Esophagus (tissue), 2 donors: ENCODE measurements around the gene TMEM151B. TPM values are rescaled to one million over a fixed set of nuclear protein-coding genes. Genes with fewer than 3 reads are reported as not detected.

Experiments
- H3K27ac ChIP-seq, 2 donors: one replicate each; pipeline ENCODE4 v1.5.1; 2013; ENCODE audit warnings: low read depth in 2 of 2, mild to moderate bottlenecking in 2 of 2, inconsistent platforms in 1 of 2, low read length in 1 of 2, moderate library complexity in 1 of 2
- H3K27me3 ChIP-seq, 2 donors: one replicate each; pipeline ENCODE4 v1.6.1; 2013; ENCODE audit warnings: low read length in 2 of 2, control low read depth in 1 of 2, mild to moderate bottlenecking in 1 of 2; ENCODE audit not compliant: insufficient read depth in 2 of 2, control insufficient read depth in 1 of 2
- H3K36me3 ChIP-seq, 2 donors: one replicate each; pipeline ENCODE4 v1.6.1; 2013; ENCODE audit warnings: low read length in 1 of 2; ENCODE audit not compliant: control insufficient read depth in 2 of 2, insufficient read depth in 2 of 2
- H3K4me1 ChIP-seq, 2 donors: one replicate each; pipeline ENCODE4 v1.6.1; 2013; ENCODE audit warnings: low read length in 1 of 2; ENCODE audit not compliant: control insufficient read depth in 2 of 2, insufficient read depth in 2 of 2
- H3K4me3 ChIP-seq, 2 donors: one replicate each; pipeline ENCODE4 v1.5.1; 2013; ENCODE audit warnings: low read length in 2 of 2, mild to moderate bottlenecking in 2 of 2, low read depth in 1 of 2, moderate library complexity in 1 of 2
- H3K9me3 ChIP-seq, 2 donors: one replicate each; pipeline ENCODE4 v1.6.1; 2013; ENCODE audit warnings: mild to moderate bottlenecking in 2 of 2, low read depth in 1 of 2, low read length in 1 of 2, moderate library complexity in 1 of 2; ENCODE audit not compliant: control insufficient read depth in 2 of 2, insufficient read depth in 1 of 2
- WGBS, 2 donors: extraction: QIAGEN DNeasy Blood & Tissue Kit; methylation state at CpG; one replicate each; pipeline ENCODE4 v1.1.7; 2013; 5-methylcytosine and 5-hydroxymethylcytosine counted together
- polyA plus RNA-seq, 2 donors: library from polyadenylated mRNA; stranded (reverse); fragments of 200-250 nt; gene quantifications; one replicate each; pipeline ENCODE4 v1.2.3, GENCODE V29; 2013
- donor health status: healthy with polysubstance abuse.
- donor health status: Bipolar disorder and iron deficiency.

Gene TMEM151B
- polyA plus RNA-seq, 2 donors: 0.06 TPM; not detected in 1

DNA sequence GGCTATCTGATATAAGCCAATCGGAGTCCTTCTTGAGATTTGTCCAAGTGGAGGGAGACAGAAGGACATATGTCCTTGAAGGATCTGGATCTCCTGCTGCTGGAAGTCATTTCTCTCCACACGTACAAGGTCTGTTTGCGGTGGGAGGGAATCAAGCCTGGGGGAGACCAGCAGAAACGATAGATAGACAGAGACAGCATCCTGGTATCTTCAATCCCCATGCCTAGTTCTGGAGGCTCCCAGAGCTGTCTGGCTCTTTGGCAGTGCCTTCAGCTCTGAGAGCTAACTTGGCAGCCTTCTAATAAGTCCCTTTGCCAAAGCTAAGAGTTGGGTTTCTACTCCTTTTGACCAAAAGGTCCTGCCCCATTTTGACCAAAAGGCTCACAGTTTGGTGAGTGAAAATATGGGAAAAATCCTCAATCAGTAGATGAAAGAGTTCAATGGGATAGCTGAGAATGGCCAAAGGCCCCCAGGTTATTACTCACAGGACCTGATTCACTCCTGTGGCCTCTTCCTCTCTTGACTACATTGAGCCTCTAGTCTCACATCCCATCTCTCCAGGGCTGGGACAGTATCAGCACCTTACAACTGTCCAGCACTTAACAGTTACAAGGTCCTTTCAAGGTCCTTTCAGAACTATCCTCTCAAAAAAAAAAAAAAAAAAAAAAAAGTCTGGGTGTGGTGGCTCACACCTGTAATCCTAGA is 22.6 kb downstream of the TMEM151B start:
- Histone ChIP-seq H3K4me1 (peaks cover 10 to 13% of the 10 kb centered on the region in 2 donors), H3K27me3 (peaks cover 0 to 12% of the 10 kb centered on the region in 2 donors), H3K9me3 (no peaks in the 10 kb centered on the region), H3K27ac (no peak overlapping the region), H3K36me3 (no peaks in the 10 kb centered on the region), H3K4me3 (no peak overlapping the region)
- 81 to 84% methylated on average over 4 of the region's 4 CpGs for WGBS, 2 donors

DNA sequence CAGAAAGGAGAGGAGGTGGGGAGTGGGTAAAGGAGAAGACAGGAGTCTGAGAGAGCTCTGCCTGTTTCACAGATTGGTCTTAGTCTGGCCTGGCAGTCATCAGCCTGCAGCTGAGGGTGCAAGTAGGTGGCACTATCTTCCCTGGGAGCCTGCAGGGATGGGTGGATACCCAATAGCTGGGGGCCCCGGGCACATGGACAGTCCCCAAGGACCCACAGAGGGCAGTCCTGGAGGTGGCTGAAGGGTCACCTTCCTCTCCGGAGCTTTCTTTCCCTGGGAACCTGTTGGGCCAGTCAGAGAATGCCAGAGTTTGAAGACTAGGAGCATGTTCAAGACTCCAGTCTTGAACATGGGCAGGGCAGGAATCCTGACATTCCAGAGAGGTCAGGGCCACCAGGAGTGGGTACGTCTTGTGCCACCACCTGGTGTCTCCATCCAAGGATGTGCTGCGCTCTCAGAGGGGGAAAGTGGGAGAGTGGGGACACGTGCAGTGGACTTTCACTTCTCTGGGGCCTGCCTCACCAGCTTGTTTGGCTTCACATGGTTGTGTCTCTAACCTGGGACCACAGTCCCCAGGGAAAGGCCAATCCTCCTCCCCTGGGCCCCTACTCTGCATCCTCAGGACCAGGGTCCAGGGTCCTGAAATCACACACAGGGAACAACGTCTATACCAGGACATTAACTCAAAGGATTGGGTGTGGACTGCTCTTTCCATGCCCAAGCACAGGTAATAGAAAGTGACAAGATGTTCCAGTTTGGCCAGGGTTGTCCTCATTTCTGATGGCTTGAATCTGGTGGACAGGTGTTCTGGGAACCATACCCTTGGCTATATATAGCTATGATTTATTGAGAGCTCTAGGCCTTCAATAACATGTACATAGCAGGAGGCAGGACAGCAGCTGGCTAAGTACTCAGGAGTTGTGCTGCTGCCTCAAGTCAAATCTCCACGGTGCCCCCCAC is 24.9 kb downstream of the TMEM151B start:
- WGBS, 2 donors: 55 to 62% methylated on average over 7 of the region's 7 CpGs
- Histone ChIP-seq H3K4me1 (peaks cover 13 to 14% of the 10 kb centered on the region in 2 donors), H3K9me3 (no peaks in the 10 kb centered on the region), H3K4me3 (no peak overlapping the region), H3K27me3 (peaks cover 0 to 12% of the 10 kb centered on the region in 2 donors), H3K27ac (no peak overlapping the region), H3K36me3 (peaks cover 0 to under 1% of the 10 kb centered on the region in 2 donors)

DNA sequence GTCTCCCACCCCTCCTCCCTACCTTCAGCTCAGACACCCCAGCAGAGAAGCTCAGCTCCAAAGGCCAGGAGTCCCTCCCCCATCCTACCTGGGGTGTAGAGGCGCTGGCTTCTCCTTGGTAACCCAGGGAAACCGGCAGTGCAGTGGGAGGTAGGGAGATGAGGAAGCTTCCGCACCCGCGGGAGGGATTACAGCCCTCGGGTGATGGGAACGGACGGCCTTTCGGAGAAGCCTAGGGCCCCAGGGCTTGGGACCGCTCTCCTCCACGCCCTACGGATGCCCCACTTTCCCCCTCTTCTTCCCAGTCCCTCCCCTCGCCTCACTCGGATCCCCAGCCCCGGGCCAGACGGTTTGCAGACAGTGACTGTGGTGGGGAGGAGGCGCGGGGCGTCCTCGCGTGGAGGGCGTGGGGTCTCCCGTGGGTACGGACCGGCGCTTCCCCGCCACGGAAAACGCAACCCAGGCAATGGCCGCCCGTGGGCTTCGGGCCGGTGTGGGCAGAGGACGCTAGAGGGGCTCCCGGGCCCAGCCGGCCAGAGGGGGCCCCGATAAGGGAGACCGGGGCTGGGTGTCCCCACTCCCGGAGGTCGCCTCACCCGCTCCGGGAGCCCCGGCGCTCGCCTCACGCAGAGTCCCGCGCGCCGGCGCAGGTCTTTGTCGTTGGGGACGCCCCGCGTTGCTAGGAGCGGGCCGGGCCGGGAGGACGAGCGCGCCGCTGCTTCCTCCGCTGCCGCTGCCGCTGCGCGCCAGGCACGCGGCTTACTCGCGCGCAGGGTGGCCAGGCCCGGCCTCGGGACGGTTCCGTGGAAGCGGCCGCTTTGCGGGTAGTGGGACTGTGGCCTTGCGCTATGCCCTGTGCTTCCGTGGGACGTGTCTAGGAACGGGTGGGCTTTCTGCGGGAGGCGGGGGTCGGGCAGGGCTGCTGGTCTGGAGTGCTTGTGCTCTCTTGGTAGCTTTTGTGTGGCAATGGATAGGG is 27.1 kb downstream of the TMEM151B start:
- 0 to 1% methylated on average over 80 to 86 of the region's 86 CpGs for WGBS, 2 donors
- peaks cover 0 to 11% of the 10 kb centered on the region in 2 donors for H3K27me3 ChIP-seq
- no peak overlapping the region for H3K27ac ChIP-seq

DNA sequence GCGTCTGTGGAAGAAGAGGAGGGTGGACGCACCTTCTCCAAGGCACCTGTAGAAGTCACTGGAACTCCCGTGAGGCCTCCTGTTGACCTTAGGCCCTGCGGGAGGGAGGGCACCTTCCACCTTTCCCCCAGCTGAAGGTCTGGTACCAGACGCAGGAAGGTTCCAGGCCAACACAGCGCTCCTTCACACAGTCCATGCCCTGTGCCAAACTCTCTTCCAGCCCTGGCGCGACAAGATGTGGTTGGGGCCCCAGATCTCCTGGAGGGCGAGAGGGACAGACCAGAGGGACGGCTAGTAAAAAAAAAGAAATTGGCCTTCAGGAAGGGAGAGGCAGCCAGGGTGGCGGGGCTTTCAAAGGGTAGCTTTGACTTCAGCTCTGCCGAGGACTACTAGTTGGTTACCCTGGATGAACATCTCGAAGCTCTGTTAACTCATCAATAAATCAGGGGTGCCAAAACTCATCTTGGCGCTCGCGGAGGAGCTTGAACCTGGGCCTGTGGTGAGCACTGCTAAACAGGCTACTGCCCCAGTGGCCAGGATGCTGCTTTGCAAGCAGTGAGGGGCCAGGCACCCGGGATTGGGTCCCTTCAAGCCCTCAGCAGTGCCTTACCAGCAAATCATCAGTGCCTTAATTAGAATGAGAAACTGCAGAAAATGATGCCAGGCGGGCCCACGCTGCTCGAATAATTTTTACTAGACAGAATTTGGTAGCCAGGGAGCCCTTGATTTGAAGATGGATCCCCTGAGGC is 28.0 kb downstream of the TMEM151B start:
- peaks cover 0 to 11% of the 10 kb centered on the region in 2 donors for H3K27me3 ChIP-seq
- H3K4me3 ChIP-seq: peak overlapping the region in 1 of 2 donors; percentile 43
- H3K36me3 ChIP-seq: peaks cover 15 to 30% of the 10 kb centered on the region in 2 donors
- 37 to 39% methylated on average over 20 of the region's 20 CpGs for WGBS, 2 donors
- no peaks in the 10 kb centered on the region for H3K9me3 ChIP-seq
- no peak overlapping the region for H3K27ac ChIP-seq
- peaks cover 11 to 13% of the 10 kb centered on the region in 2 donors for H3K4me1 ChIP-seq

More for the DNA sequence above, 27.1 kb downstream of the TMEM151B start:
- Histone ChIP-seq H3K4me3 (peak overlapping the region; percentile 23 to 43), H3K36me3 (peaks cover 14 to 21% of the 10 kb centered on the region in 2 donors), H3K4me1 (peaks cover 11 to 13% of the 10 kb centered on the region in 2 donors), H3K9me3 (no peaks in the 10 kb centered on the region)

DNA sequence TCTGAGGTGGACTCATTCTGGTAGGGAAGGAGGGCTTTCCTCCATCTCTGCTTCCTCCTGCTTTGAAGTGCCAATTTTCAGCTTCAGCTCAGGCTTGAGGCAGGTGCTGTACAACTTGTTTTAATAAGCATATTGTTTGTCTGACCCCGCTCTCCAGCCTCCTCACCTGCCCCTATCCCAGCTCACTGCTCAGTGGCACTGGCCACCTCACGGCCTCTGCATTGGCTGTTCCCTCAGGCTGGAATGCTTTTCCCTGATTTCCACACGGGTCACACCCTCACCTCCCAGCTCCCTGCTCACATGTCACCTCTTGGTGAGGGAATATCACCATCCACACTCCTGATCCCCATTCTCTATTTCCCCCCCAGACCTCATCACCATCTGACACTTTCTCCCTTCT is 28.6 kb downstream of the TMEM151B start:
- H3K4me3 ChIP-seq: no peak overlapping the region
- peaks cover 15 to 36% of the 10 kb centered on the region in 2 donors for H3K36me3 ChIP-seq
- 80 to 86% methylated on average over 3 of the region's 3 CpGs for WGBS, 2 donors
- H3K27me3 ChIP-seq: peaks cover 0 to 11% of the 10 kb centered on the region in 2 donors
- H3K9me3 ChIP-seq: no peaks in the 10 kb centered on the region
- peaks cover 11 to 13% of the 10 kb centered on the region in 2 donors for H3K4me1 ChIP-seq
- H3K27ac ChIP-seq: no peak overlapping the region

DNA sequence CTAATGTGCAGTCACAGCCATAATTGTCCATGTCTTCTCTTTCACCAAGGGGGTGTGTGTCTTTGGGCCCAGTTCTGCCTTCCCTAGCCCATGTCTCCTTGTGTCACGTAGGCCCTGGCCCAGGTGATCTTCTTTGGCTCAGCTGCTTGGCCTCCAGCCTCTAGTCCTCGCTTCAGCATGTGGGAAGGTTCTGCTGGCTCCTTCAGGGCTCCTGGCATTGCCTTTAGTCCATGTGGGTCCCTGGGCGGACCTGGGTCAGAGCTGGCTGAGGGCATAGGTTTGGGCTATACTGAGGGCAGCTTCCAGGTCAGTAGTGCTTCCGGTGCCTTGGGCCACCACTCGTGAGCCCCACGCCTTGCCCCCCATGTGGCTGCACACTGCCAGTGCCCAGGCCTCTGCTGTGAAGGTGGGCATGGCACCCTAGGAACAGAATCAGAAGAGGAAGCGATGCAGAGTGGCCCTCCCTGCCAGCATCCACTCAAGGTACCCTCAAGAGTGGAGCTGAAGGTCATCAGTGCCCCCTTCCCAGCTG is 30.1 kb downstream of the TMEM151B start:
- Histone ChIP-seq H3K4me1 (peaks cover 10 to 11% of the 10 kb centered on the region in 2 donors), H3K4me3 (no peak overlapping the region), H3K27ac (no peak overlapping the region), H3K36me3 (peaks cover 15 to 50% of the 10 kb centered on the region in 2 donors), H3K9me3 (no peaks in the 10 kb centered on the region), H3K27me3 (peaks cover 0 to 8% of the 10 kb centered on the region in 2 donors)
- 85 to 88% methylated on average over 7 of the region's 7 CpGs for WGBS, 2 donors

DNA sequence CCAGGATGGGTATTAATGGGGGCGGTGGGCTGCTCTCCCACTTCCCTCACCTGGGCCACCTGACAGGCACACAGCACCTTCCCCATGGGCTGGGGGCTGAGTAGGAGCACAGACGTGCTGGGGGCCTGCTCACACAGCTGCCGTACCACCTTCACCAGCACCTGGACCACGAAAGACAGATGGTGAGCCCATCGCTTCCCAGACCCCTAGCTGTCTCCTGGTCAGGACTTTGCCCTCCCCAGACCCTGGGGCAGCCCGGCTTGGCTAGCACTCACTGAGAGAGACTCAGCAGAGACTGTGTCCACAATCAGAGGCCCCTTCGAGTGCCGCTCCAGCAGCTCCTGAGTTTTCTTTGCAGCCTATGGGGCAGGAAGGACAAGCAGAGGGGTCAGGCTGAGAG is 30.9 kb downstream of the TMEM151B start:
- WGBS, 2 donors: 91 to 93% methylated on average over 8 of the region's 8 CpGs
- peaks cover 19 to 57% of the 10 kb centered on the region in 2 donors for H3K36me3 ChIP-seq

DNA sequence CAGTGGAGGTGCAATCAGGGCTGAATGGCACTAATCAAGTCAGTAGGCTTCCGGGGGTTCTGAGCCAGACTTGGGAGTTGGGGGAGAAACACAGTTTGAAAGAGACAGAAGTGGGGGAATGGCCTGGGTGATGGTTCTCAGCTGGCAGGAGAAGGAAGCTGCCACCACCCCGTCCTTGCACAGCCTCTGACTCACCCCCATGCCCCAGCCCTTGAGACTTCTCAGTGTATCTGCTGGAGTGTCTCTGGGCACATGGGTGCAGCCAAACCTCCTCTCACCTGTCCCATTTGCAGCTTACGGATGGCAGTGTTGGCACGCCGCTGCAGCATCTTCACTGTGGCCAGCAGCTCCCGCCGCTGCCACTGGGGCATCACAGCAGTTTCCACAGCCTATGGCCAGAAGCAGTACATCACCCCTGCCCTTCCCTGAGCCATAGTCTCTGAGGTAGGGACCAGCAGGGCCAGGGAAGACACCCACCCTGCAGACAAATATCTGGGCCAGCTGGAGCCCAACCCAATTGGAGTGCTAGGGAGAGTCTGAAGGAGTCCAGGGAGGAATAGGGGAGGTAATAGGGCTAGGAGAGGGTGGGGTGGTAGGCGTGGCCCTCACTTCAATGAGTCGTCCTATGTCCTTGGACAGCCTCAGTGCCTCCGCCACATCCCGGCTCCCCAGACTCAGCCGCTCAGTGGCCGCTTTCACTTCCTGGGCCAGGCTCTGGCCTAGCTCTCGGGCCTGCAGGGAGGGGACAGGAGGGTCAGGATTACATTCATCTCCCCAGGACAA is 31.7 kb downstream of the TMEM151B start:
- 87 to 93% methylated on average over 12 to 14 of the region's 14 CpGs for WGBS, 2 donors
- Histone ChIP-seq H3K36me3 (peaks cover 20 to 64% of the 10 kb centered on the region in 2 donors), H3K4me3 (no peak overlapping the region), H3K9me3 (no peaks in the 10 kb centered on the region), H3K27ac (no peak overlapping the region), H3K27me3 (peaks cover 0 to 5% of the 10 kb centered on the region in 2 donors), H3K4me1 (peaks cover 9 to 11% of the 10 kb centered on the region in 2 donors)

More for the DNA sequence above, 30.9 kb downstream of the TMEM151B start:
- no peak overlapping the region for H3K4me3 ChIP-seq
- H3K27me3 ChIP-seq: peaks cover 0 to 7% of the 10 kb centered on the region in 2 donors
- H3K9me3 ChIP-seq: no peaks in the 10 kb centered on the region
- H3K4me1 ChIP-seq: peaks cover 10 to 11% of the 10 kb centered on the region in 2 donors
- no peak overlapping the region for H3K27ac ChIP-seq
